ENCODE measurements around the gene GRAMD1B.

DNA sequence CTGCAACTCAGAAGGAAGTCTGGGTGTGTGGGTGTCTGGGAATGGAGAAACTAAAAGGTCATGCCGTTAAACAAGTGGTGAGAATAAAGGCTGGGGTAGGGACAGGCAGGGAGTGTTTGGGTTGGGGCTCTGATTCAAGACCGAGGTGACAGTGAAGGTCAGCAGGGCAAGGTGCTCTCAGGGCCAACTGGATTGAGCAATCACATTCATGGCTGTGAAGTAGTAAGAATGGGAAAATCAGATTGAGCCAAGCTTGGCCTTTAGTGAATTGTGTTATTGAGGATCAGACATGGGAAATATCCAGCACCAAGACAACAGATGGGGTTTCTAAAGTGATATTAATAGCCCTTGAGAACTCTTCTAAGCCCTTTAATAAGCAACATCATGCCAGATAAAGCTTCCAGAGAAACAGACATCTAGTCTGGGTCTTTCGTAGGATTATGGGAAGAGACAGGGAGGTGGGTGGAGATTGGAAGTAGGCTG lies 200.1 kb downstream of the GRAMD1B start:
- TF ChIP-seq, protein P1, sequence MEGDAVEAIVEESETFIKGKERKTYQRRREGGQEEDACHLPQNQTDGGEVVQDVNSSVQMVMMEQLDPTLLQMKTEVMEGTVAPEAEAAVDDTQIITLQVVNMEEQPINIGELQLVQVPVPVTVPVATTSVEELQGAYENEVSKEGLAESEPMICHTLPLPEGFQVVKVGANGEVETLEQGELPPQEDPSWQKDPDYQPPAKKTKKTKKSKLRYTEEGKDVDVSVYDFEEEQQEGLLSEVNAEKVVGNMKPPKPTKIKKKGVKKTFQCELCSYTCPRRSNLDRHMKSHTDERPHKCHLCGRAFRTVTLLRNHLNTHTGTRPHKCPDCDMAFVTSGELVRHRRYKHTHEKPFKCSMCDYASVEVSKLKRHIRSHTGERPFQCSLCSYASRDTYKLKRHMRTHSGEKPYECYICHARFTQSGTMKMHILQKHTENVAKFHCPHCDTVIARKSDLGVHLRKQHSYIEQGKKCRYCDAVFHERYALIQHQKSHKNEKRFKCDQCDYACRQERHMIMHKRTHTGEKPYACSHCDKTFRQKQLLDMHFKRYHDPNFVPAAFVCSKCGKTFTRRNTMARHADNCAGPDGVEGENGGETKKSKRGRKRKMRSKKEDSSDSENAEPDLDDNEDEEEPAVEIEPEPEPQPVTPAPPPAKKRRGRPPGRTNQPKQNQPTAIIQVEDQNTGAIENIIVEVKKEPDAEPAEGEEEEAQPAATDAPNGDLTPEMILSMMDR (IDR thresholded peaks at IDR 0.05; ENCODE audit: low read depth, low read length), result no peak
- TF ChIP-seq POLR2A (IDR thresholded peaks at IDR 0.05; ENCODE audit: extremely low read depth, insufficient read length), result no peak
- TF ChIP-seq, protein P2, sequence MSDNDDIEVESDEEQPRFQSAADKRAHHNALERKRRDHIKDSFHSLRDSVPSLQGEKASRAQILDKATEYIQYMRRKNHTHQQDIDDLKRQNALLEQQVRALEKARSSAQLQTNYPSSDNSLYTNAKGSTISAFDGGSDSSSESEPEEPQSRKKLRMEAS (IDR thresholded peaks at IDR 0.05; ENCODE audit: low read depth, low read length), result no peak
- no peak for TF ChIP-seq MYC (IDR thresholded peaks at IDR 0.05; ENCODE audit: low read depth, low read length)
